GM10266 (cell line): Measurements from ENCODE around the gene TBCC.

Experiments used
- DNase-seq: peaks from one replicate; pipeline ENCODE4 v3.0.0; 2012; ENCODE audit errors: extremely low spot score
- CTCF ChIP-seq: IDR thresholded peaks from 2 replicates; pipeline ENCODE4 v1.5.1; 2012; ENCODE audit warnings: mild to moderate bottlenecking, low read depth; ENCODE audit not compliant: control insufficient read depth, insufficient read depth; ENCODE audit errors: missing control alignments

The TBCC gene

GRCh38 chr6:42786525-42786985 is 40.7 kb upstream of the TBCC start:
- no peak for TF ChIP-seq CTCF
- no peak for DNase-seq

- no peak for DNase-seq
- no peak for TF ChIP-seq CTCF
Observed at GRCh38 chr6:42784717-42785498, 39.0 kb upstream of the TBCC start.

- no peak for TF ChIP-seq CTCF
- no peak for DNase-seq
Observed at GRCh38 chr6:42783876-42784642, 38.2 kb upstream of the TBCC start.

GRCh38 chr6:42783177-42783875 is 37.4 kb upstream of the TBCC start:
- peak; percentile 82 for DNase-seq
- TF ChIP-seq CTCF, result no peak

- no peak for TF ChIP-seq CTCF
- peak; percentile 79 for DNase-seq
Observed at GRCh38 chr6:42782689-42783176, 36.8 kb upstream of the TBCC start.

GRCh38 chr6:42781796-42782688 is 36.1 kb upstream of the TBCC start, which contains the start of gene BICRAL:
TSS of gene BICRAL (plus strand) at chr6:42782052. CDS start at chr6:42822023, 39,971 bp downstream.
- peak; percentile 75 for DNase-seq
- no peak for TF ChIP-seq CTCF
